DND-41 (cell line): ENCODE data around the gene CARS1.

ENCODE experiments used
- ATAC-seq: fragments of 200-7000 bp; cut with Tn5 transposase; 3 replicates; pipeline ENCODE4 v1.9.1; 2021; ENCODE audit warnings: low read depth; ENCODE audit not compliant: insufficient read depth
- DNase-seq: peaks from one replicate; pipeline ENCODE4 v3.0.0-alpha.2; 2020
- H2AFZ ChIP-seq: 2 replicates; pipeline ENCODE4 v1.6.0; 2012; ENCODE audit warnings: low read depth, low read length
- H3K27ac ChIP-seq: 2 replicates; pipeline ENCODE4 v1.5.1; 2012; ENCODE audit warnings: low read length, inconsistent platforms
- H3K27me3 ChIP-seq: fragments of 200-600 bp; sonication (generic); 2 replicates; pipeline ENCODE4 v1.6.0; 2012; ENCODE audit warnings: low read length, mild to moderate bottlenecking, inconsistent platforms; ENCODE audit not compliant: insufficient read depth, poor library complexity
- H3K36me3 ChIP-seq: 2 replicates; pipeline ENCODE4 v1.5.1; 2012; ENCODE audit warnings: low read length, inconsistent platforms; ENCODE audit not compliant: insufficient read depth
- H3K4me1 ChIP-seq: 2 replicates; pipeline ENCODE4 v1.5.1; 2012; ENCODE audit warnings: mild to moderate bottlenecking, low read length; ENCODE audit not compliant: insufficient read depth
- H3K4me2 ChIP-seq: 2 replicates; pipeline ENCODE4 v1.6.0; 2012; ENCODE audit warnings: mild to moderate bottlenecking, moderate library complexity, low read length, inconsistent platforms; ENCODE audit not compliant: insufficient read depth
- H3K4me3 ChIP-seq, 2 experiments: fragments of 200-600 bp in 1 of 2; shearing (Covaris generic) in 1 of 2; 2 replicates each; pipeline ENCODE4 v1.5.1; 2012 to 2016; ENCODE audit warnings: inconsistent platforms in 2 of 2, low read length in 2 of 2, mild to moderate bottlenecking in 2 of 2, low read depth in 1 of 2, moderate library complexity in 1 of 2
- H3K79me2 ChIP-seq: 2 replicates; pipeline ENCODE4 v1.6.0; 2012; ENCODE audit warnings: low read length, inconsistent platforms; ENCODE audit not compliant: insufficient read depth
- H3K9ac ChIP-seq: 2 replicates; pipeline ENCODE4 v1.6.0; 2012; ENCODE audit warnings: low read depth, mild to moderate bottlenecking, inconsistent platforms, low read length, moderate library complexity
- H3K9me3 ChIP-seq: 2 replicates; pipeline ENCODE4 v1.5.1; 2012; ENCODE audit warnings: low read length, moderate library complexity, mild to moderate bottlenecking, inconsistent platforms; ENCODE audit not compliant: insufficient read depth, severe bottlenecking
- H4K20me1 ChIP-seq: 2 replicates; pipeline ENCODE4 v1.6.0; 2012; ENCODE audit warnings: low read length; ENCODE audit not compliant: insufficient read depth
- EZH2 ChIP-seq: IDR thresholded peaks from 3 replicates; pipeline ENCODE4 v1.6.1; 2012; ENCODE audit warnings: borderline replicate concordance, low read depth, mild to moderate bottlenecking, moderate library complexity, low read length, inconsistent platforms; ENCODE audit not compliant: severe bottlenecking
- TF ChIP-seq, protein P1 (sequence below): IDR thresholded peaks from 2 replicates; pipeline ENCODE4 v1.5.1; 2012; ENCODE audit warnings: borderline replicate concordance, low read length, moderate library complexity, mild to moderate bottlenecking; ENCODE audit not compliant: poor library complexity, severe bottlenecking; ENCODE audit errors: extremely low read depth

The CARS1 gene

DNA sequence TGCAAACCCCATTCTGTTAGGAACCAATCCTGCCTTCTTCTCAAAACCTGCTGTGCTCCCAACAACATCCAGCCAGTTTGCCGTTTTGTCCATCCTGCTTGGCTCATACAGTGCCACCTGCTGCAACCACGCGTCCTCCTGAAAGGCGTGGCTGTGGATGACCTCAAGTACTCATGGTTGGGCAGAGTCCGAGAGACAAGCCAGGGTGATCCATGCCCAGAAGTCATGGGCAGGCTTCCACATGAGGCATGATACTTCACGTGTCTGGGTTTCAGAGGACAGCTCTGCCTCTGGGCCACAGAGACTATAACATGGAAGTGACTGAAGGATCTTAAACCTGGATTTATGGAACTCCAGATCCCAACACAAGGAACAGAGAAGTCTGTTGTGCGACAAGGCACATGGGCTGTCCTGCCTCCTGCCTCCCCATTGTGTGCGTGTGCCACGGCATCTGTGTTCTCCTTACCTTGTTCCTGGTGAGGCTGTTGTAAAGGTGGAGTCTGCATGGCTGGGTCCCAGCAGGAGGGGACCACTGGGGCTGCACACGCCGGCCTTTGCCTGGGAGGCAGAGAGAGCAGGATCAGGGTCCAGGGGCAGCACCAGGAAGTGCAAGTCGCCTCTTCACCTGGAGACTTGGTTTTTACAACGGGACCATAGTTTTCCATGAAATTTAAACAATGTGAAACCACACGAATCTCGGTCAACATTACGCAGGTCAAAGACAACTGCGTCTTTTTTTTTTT is 15.4 kb downstream of the CARS1 start:
- TF ChIP-seq, protein P1, sequence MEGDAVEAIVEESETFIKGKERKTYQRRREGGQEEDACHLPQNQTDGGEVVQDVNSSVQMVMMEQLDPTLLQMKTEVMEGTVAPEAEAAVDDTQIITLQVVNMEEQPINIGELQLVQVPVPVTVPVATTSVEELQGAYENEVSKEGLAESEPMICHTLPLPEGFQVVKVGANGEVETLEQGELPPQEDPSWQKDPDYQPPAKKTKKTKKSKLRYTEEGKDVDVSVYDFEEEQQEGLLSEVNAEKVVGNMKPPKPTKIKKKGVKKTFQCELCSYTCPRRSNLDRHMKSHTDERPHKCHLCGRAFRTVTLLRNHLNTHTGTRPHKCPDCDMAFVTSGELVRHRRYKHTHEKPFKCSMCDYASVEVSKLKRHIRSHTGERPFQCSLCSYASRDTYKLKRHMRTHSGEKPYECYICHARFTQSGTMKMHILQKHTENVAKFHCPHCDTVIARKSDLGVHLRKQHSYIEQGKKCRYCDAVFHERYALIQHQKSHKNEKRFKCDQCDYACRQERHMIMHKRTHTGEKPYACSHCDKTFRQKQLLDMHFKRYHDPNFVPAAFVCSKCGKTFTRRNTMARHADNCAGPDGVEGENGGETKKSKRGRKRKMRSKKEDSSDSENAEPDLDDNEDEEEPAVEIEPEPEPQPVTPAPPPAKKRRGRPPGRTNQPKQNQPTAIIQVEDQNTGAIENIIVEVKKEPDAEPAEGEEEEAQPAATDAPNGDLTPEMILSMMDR: no peak
- TF ChIP-seq EZH2: no peak
- peaks cover 54% of the 10 kb centered on the region for H4K20me1 ChIP-seq
- no peak overlapping the region for H3K4me2 ChIP-seq
- no peak for DNase-seq
- no peak overlapping the region for H3K9ac ChIP-seq
- no peak overlapping the region for H2AFZ ChIP-seq
- H3K27me3 ChIP-seq: no peaks in the 10 kb centered on the region
- H3K9me3 ChIP-seq: no peaks in the 10 kb centered on the region
- no peak for ATAC-seq
- H3K4me1 ChIP-seq: no peaks in the 10 kb centered on the region
- H3K79me2 ChIP-seq: peaks cover 51% of the 10 kb centered on the region
- H3K27ac ChIP-seq: no peak overlapping the region
- peaks cover 93% of the 10 kb centered on the region for H3K36me3 ChIP-seq
- no peak overlapping the region for H3K4me3 ChIP-seq

GRCh38 chr11:3040881-3041280 is 16.3 kb downstream of the CARS1 start:
- Histone ChIP-seq H3K27ac (no peak overlapping the region), H3K79me2 (peaks cover 42% of the 10 kb centered on the region), H3K4me1 (no peaks in the 10 kb centered on the region), H3K9me3 (no peaks in the 10 kb centered on the region), H3K36me3 (peaks cover 93% of the 10 kb centered on the region), H2AFZ (no peak overlapping the region), H3K27me3 (no peaks in the 10 kb centered on the region), H4K20me1 (peaks cover 47% of the 10 kb centered on the region), H3K4me3 (no peak overlapping the region), H3K4me2 (no peak overlapping the region), H3K9ac (no peak overlapping the region)
- no peak for TF ChIP-seq EZH2
- TF ChIP-seq, protein P1: no peak
- ATAC-seq (no peak), DNase-seq (no peak)

- Histone ChIP-seq H3K9me3 (no peaks in the 10 kb centered on the region), H4K20me1 (peaks cover 23% of the 10 kb centered on the region), H3K4me2 (no peak overlapping the region), H3K27me3 (no peaks in the 10 kb centered on the region), H3K36me3 (peaks cover 84% of the 10 kb centered on the region), H3K9ac (no peak overlapping the region), H3K4me1 (no peaks in the 10 kb centered on the region), H3K27ac (no peak overlapping the region), H3K79me2 (peaks cover 13% of the 10 kb centered on the region), H3K4me3 (no peak overlapping the region), H2AFZ (no peak overlapping the region)
- TF ChIP-seq, protein P1: no peak
- no peak for TF ChIP-seq EZH2
- ATAC-seq (no peak), DNase-seq (no peak)
These were observed 19.3 kb downstream of the CARS1 start for GRCh38 chr11:3037945-3038271.
